Left lung (tissue), 10 donors: ENCODE measurements around the gene B4GALT6. TPM values are rescaled to one million over a fixed set of nuclear protein-coding genes. Genes with fewer than 3 reads are reported as not detected.

Experiments
- ATAC-seq: fragments of 200-7000 bp; cut with Tn5 transposase; one replicate; pipeline ENCODE4 v1.9.1; 2020; ENCODE audit warnings: moderate library complexity
- DNase-seq, 4 donors: peaks; one replicate each; pipeline ENCODE4 v3.0.0-alpha.2; 2013 to 2020
- H3K27ac ChIP-seq, 2 donors: fragments of 200-600 bp; sonication (generic) in 1 of 2; one replicate each; pipeline versions ENCODE4 v1.5.0 to v1.8.0; 2020 to 2021
- H3K27me3 ChIP-seq, 2 donors: fragments of 200-600 bp; sonication (generic) in 1 of 2; one replicate each; pipeline versions ENCODE4 v1.5.0 to v1.8.0; 2020 to 2021
- H3K36me3 ChIP-seq, 2 donors: fragments of 200-600 bp; sonication (generic) in 1 of 2; one replicate each; pipeline versions ENCODE4 v1.5.0 to v1.8.0; 2020 to 2021
- H3K4me1 ChIP-seq, 2 donors: fragments of 200-600 bp; one replicate each; pipeline ENCODE4 v1.8.0; 2021
- H3K4me3 ChIP-seq, 2 donors: fragments of 200-600 bp; sonication (generic) in 1 of 2; one replicate each; pipeline versions ENCODE4 v1.5.0 to v1.8.0; 2020 to 2021; ENCODE audit warnings: mild to moderate bottlenecking in 1 of 2
- H3K9me3 ChIP-seq, 2 donors: fragments of 200-600 bp; sonication (generic) in 1 of 2; one replicate each; pipeline versions ENCODE4 v1.5.0 to v1.8.0; 2020 to 2021
- CTCF ChIP-seq, 2 donors: fragments of 200-600 bp; sonication (generic) in 1 of 2; IDR thresholded peaks; one replicate each; pipeline versions ENCODE4 v1.5.0 to v1.8.0; 2021; ENCODE audit warnings: antibody characterized with exemption in 2 of 2
- intact Hi-C, 2 donors: fragments of 100-400 bp; cut with DNase I; formaldehyde crosslinking; loops; one replicate each; pipeline versions ENCODE4 v1.11.2 to v1.14.2; 2022
- polyA plus RNA-seq, 6 donors: library from polyadenylated mRNA; unstranded; fragments of 120-200 nt; gene quantifications; one replicate each; pipeline ENCODE4 v1.2.1, GENCODE V29; 2013; ENCODE audit not compliant: insufficient read length in 6 of 6
- total RNA-seq, 2 donors: library from RNA; stranded (reverse); fragmentation: NEBNext Ultra II Directional; extraction: Animal tissue kit (Norgen Biotek cat#: 25700); gene quantifications; one replicate each; pipeline ENCODE4 v1.2.1, GENCODE V29; 2021
- donor health status: DM: no; HTN: yes; CAD: no.
- donor health status: DM: no; HTN: no; CAD: no.

B4GALT6 gene
- total and polyA plus RNA-seq, 8 donors, result 4.6 to 22.7 (median 18.6) TPM

- no peak overlapping the region for H3K27ac ChIP-seq
- intact Hi-C loops, result no loop called here
- no peak for ATAC-seq
- no peaks in the 10 kb centered on the region for H3K9me3 ChIP-seq
- no peak for DNase-seq
- H3K4me3 ChIP-seq, result no peak overlapping the region
- no peaks in the 10 kb centered on the region for H3K4me1 ChIP-seq
- no peak for TF ChIP-seq CTCF (IDR thresholded peaks at IDR 0.05)
- no peaks in the 10 kb centered on the region for H3K36me3 ChIP-seq
- no peaks in the 10 kb centered on the region for H3K27me3 ChIP-seq
Measured at GRCh38 chr18:31652357-31652756, 32.0 kb downstream of the B4GALT6 start.

- no peak for TF ChIP-seq CTCF (IDR thresholded peaks at IDR 0.05)
- H3K36me3 ChIP-seq, result no peaks in the 10 kb centered on the region
- no peaks in the 10 kb centered on the region for H3K9me3 ChIP-seq
- H3K4me3 ChIP-seq, result no peak overlapping the region
- intact Hi-C loops, result no loop called here
- H3K27ac ChIP-seq, result no peak overlapping the region
- no peaks in the 10 kb centered on the region for H3K27me3 ChIP-seq
- DNase-seq (no peak), ATAC-seq (no peak)
- H3K4me1 ChIP-seq, result no peaks in the 10 kb centered on the region
Measured at GRCh38 chr18:31651369-31651768, 33.0 kb downstream of the B4GALT6 start.

- DNase-seq (peak in 2 of 4 donors; percentile 47 to 64), ATAC-seq (no peak)
- H3K27ac ChIP-seq, result no peak overlapping the region
Measured at GRCh38 chr18:31649978-31650719, 34.2 kb downstream of the B4GALT6 start.

GRCh38 chr18:31649449-31649848 lies 34.9 kb downstream of the B4GALT6 start:
- DNase-seq, result no peak
- TF ChIP-seq CTCF (IDR thresholded peaks at IDR 0.05), result no peak
- Histone ChIP-seq H3K4me1 (no peaks in the 10 kb centered on the region), H3K9me3 (no peaks in the 10 kb centered on the region), H3K4me3 (no peak overlapping the region), H3K27me3 (no peaks in the 10 kb centered on the region), H3K36me3 (no peaks in the 10 kb centered on the region), H3K27ac (no peak overlapping the region)
- ATAC-seq, result no peak
- intact Hi-C loops, result no loop called here

More at GRCh38 chr18:31649978-31650719, 34.2 kb downstream of the B4GALT6 start:
- no peaks in the 10 kb centered on the region for H3K36me3 ChIP-seq
- intact Hi-C loops, result no loop called here
- H3K4me1 ChIP-seq, result no peaks in the 10 kb centered on the region
- H3K9me3 ChIP-seq, result no peaks in the 10 kb centered on the region
- no peak for TF ChIP-seq CTCF (IDR thresholded peaks at IDR 0.05)
- H3K4me3 ChIP-seq, result no peak overlapping the region
- H3K27me3 ChIP-seq, result no peaks in the 10 kb centered on the region

GRCh38 chr18:31648966-31649429 lies 35.4 kb downstream of the B4GALT6 start:
- intact Hi-C loops, result no loop called here
- ATAC-seq, result peak; percentile 77

More at GRCh38 chr18:31648966-31649429, 35.4 kb downstream of the B4GALT6 start:
- H3K4me3 ChIP-seq, result no peak overlapping the region
- H3K9me3 ChIP-seq, result no peaks in the 10 kb centered on the region
- H3K36me3 ChIP-seq, result no peaks in the 10 kb centered on the region
- no peaks in the 10 kb centered on the region for H3K4me1 ChIP-seq
- no peak for TF ChIP-seq CTCF (IDR thresholded peaks at IDR 0.05)
- no peaks in the 10 kb centered on the region for H3K27me3 ChIP-seq
- DNase-seq, result no peak
- no peak overlapping the region for H3K27ac ChIP-seq
